ENCODE results near the gene LRRC4. TPM values are rescaled to one million over a fixed set of nuclear protein-coding genes. Genes with fewer than 3 reads are reported as not detected.
A peak's percentile ranks its signal among the peaks of the same experiment; 100 is the strongest.

The LRRC4 gene
- not detected for total RNA-seq
- polyA plus RNA-seq = under 1 TPM in 1 of 4 donors, not detected in 3; 0.06 TPM

GRCh38 chr7:128030654-128031611 lies at the start of gene LRRC4:
Gene LRRC4 (minus strand): TSS chr7:128031437. CDS start chr7:128030640, 797 bp downstream.
- peak in 2 of 3 donors; percentile 11 to 46 for DNase-seq
- Histone ChIP-seq H3K4me3 (ENCODE audit: low read depth, low read length) (no peak within 1 kb of the TSS), H3K9me3 (ENCODE audit: control insufficient read depth in 2 of 2, low read length in 2 of 2) (no peaks in the 10 kb centered on the region), H3K4me1 (ENCODE audit: control insufficient read depth, insufficient read depth, low read length, poor library complexity, severe bottlenecking) (peaks cover 14% of the 10 kb centered on the region), H3K27ac (ENCODE audit: insufficient read depth, low read length, poor library complexity, severe bottlenecking) (no peak within 1 kb of the TSS), H3K36me3 (ENCODE audit: control insufficient read depth, insufficient read depth, low read length) (peaks cover 9% of the 10 kb centered on the region), H3K27me3 (ENCODE audit: control insufficient read depth, insufficient read depth, low read length) (no peaks in the 10 kb centered on the region)
- peak within 1 kb of the TSS; percentile 87 to 93 (median 92) for H3K4me3 Mint-ChIP-seq
- H3K27ac Mint-ChIP-seq = peak within 1 kb of the TSS in 1 of 3 donors; percentile 48
- peaks cover 0 to 1% (median 0%) of the 10 kb centered on the region in 7 donors for H3K9me3 Mint-ChIP-seq
- peaks cover 18% of the 10 kb centered on the region for H3K27me3 Mint-ChIP-seq
- peaks cover 21% of the 10 kb centered on the region for H3K36me3 Mint-ChIP-seq
- peak in 1 of 2 donors; percentile 7 for ATAC-seq (ENCODE audit: low read depth in 2 of 2)
- H3K4me1 Mint-ChIP-seq = peaks cover 4 to 23% (median 6%) of the 10 kb centered on the region in 4 donors

DNA sequence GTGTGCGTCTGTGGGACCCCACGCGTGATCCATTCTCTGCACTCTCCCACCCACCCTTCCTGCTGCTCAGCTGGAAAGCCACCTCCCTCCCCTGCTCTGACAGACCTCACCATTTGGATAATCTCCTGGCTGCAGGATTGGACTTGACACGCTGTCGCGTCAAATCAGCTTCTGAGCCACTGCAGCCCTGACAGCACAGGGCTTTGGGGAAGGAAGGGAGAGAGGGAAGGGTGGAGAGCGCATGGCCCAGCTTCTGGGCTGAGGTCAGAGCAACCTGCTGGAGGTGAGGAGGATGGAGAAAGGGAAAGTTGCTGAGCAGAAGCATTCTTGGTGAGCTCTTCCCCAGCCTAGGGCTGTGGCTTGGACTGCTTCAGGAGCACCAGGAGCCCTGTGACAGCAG lies 48.9 kb upstream of the LRRC4 start:
- peak overlapping the region in 1 of 3 donors; percentile 47 for H3K27ac Mint-ChIP-seq
- Histone ChIP-seq H3K9me3 (ENCODE audit: control insufficient read depth in 2 of 2, low read length in 2 of 2) (no peaks in the 10 kb centered on the region), H3K27me3 (ENCODE audit: control insufficient read depth, insufficient read depth, low read length) (no peaks in the 10 kb centered on the region), H3K36me3 (ENCODE audit: control insufficient read depth, insufficient read depth, low read length) (peaks cover 44% of the 10 kb centered on the region), H3K27ac (ENCODE audit: insufficient read depth, low read length, poor library complexity, severe bottlenecking) (no peak overlapping the region), H3K4me3 (ENCODE audit: low read depth, low read length) (no peak overlapping the region), H3K4me1 (ENCODE audit: control insufficient read depth, insufficient read depth, low read length, poor library complexity, severe bottlenecking) (no peaks in the 10 kb centered on the region)
- no peak for ATAC-seq (ENCODE audit: low read depth in 2 of 2)
- H3K9me3 Mint-ChIP-seq = no peaks in the 10 kb centered on the region
- no peak for DNase-seq
- H3K4me1 Mint-ChIP-seq = no peaks in the 10 kb centered on the region
- H3K36me3 Mint-ChIP-seq = no peaks in the 10 kb centered on the region
- H3K4me3 Mint-ChIP-seq = no peak overlapping the region
- no peaks in the 10 kb centered on the region for H3K27me3 Mint-ChIP-seq

DNA sequence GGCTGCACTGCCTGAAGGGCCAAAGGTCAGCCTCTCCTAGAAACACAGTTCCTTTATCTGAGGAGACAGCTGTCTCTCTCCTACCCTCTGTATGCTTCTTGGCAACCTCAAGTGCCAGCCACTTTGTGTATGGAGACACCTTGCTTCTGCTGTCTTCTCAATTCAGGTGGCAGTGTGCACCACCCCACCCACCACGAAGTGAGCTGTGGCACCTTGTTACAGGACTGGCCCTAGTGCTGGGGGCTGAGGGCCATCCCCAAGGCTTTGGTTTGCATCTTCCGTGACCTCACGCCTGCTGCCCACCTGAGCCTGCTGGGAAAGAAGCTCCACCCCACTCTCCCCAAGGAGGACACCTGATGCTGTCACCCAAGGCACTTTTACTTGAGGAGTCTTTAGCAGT lies 47.1 kb upstream of the LRRC4 start:
- H3K36me3 ChIP-seq (ENCODE audit: control insufficient read depth, insufficient read depth, low read length) = peaks cover 35% of the 10 kb centered on the region
- Mint-ChIP-seq H3K9me3 (no peaks in the 10 kb centered on the region), H3K36me3 (peaks cover 9% of the 10 kb centered on the region)

DNA sequence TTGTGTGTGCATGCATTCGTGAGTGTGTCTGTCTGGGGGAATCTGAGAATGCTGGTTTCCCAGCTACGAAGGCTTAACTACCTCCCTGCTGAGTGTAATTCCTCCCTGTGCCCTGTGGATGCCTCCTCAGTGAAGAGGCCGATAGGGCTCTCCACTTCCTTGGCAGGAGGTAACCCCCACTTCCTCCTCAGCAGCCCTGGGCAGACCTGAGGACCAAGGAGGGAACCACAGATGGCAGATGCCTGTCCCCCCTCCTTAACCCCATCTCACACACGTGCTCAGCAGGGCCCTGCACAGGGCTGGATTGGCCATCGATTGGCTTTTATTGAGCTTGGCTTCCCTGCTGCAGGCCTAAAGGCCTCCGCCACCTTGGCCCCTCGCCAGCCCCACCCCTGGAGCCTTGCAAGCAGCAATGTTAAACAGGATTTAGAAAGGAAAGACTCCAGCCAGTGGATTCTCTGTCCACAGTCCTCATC lies 45.6 kb upstream of the LRRC4 start:
- ATAC-seq (ENCODE audit: low read depth in 2 of 2) = no peak
- no peaks in the 10 kb centered on the region for H3K4me1 ChIP-seq (ENCODE audit: control insufficient read depth, insufficient read depth, low read length, poor library complexity, severe bottlenecking)
- H3K4me3 ChIP-seq (ENCODE audit: low read depth, low read length) = no peak overlapping the region
- no peaks in the 10 kb centered on the region for H3K27me3 Mint-ChIP-seq
- H3K4me3 Mint-ChIP-seq = no peak overlapping the region
- no peaks in the 10 kb centered on the region for H3K9me3 ChIP-seq (ENCODE audit: control insufficient read depth in 2 of 2, low read length in 2 of 2)
- no peaks in the 10 kb centered on the region for H3K9me3 Mint-ChIP-seq
- H3K36me3 Mint-ChIP-seq = peaks cover 9% of the 10 kb centered on the region
- H3K27ac Mint-ChIP-seq = peak overlapping the region in 1 of 3 donors; percentile 69
- H3K4me1 Mint-ChIP-seq = peaks cover 0 to 2% (median 0%) of the 10 kb centered on the region in 4 donors
- no peak for DNase-seq
- H3K27ac ChIP-seq (ENCODE audit: insufficient read depth, low read length, poor library complexity, severe bottlenecking) = no peak overlapping the region
- H3K27me3 ChIP-seq (ENCODE audit: control insufficient read depth, insufficient read depth, low read length) = no peaks in the 10 kb centered on the region
- H3K36me3 ChIP-seq (ENCODE audit: control insufficient read depth, insufficient read depth, low read length) = peaks cover 23% of the 10 kb centered on the region

More for the DNA sequence above, 47.1 kb upstream of the LRRC4 start:
- no peak for ATAC-seq (ENCODE audit: low read depth in 2 of 2)
- H3K27me3 Mint-ChIP-seq = no peaks in the 10 kb centered on the region
- no peak overlapping the region for H3K4me3 Mint-ChIP-seq
- Histone ChIP-seq H3K4me3 (ENCODE audit: low read depth, low read length) (no peak overlapping the region), H3K27ac (ENCODE audit: insufficient read depth, low read length, poor library complexity, severe bottlenecking) (no peak overlapping the region), H3K9me3 (ENCODE audit: control insufficient read depth in 2 of 2, low read length in 2 of 2) (no peaks in the 10 kb centered on the region), H3K4me1 (ENCODE audit: control insufficient read depth, insufficient read depth, low read length, poor library complexity, severe bottlenecking) (no peaks in the 10 kb centered on the region), H3K27me3 (ENCODE audit: control insufficient read depth, insufficient read depth, low read length) (no peaks in the 10 kb centered on the region)
- DNase-seq = no peak
- H3K4me1 Mint-ChIP-seq = no peaks in the 10 kb centered on the region
- no peak overlapping the region for H3K27ac Mint-ChIP-seq

DNA sequence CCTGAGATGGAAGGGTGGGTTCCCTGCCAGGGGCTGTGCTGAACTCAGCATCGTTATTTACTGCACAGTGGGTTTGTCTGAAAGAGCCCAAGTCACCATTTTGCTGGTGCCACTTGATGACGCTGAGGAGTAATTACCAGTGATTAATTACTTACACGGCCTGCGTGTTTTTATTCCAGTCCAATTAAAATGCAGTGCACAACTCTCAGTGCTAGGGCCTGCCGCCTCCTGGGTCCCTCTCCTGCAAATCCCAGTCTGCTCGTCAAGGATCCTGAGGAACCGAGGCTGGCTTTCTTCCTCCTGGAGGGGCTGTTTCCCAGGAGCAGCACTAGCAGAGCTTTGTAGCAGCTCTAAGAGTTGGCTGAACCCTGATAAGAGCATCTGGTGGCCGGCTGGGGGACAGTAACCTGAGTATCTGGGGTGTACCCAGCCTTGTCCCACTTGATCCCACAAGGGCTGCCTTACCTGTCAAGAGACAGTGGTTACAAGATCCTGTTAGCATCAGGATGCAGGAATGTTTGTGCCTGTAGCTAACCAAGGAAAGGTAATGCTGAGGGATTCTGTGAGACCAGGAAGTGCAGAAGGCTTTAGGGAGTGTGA lies 45.1 kb upstream of the LRRC4 start:
- DNase-seq (no peak), ATAC-seq (ENCODE audit: low read depth in 2 of 2) (no peak)
- Histone ChIP-seq H3K27me3 (ENCODE audit: control insufficient read depth, insufficient read depth, low read length) (no peaks in the 10 kb centered on the region), H3K4me3 (ENCODE audit: low read depth, low read length) (no peak overlapping the region), H3K36me3 (ENCODE audit: control insufficient read depth, insufficient read depth, low read length) (peaks cover 18% of the 10 kb centered on the region), H3K4me1 (ENCODE audit: control insufficient read depth, insufficient read depth, low read length, poor library complexity, severe bottlenecking) (no peaks in the 10 kb centered on the region), H3K27ac (ENCODE audit: insufficient read depth, low read length, poor library complexity, severe bottlenecking) (no peak overlapping the region), H3K9me3 (ENCODE audit: control insufficient read depth in 2 of 2, low read length in 2 of 2) (no peaks in the 10 kb centered on the region)
- Mint-ChIP-seq H3K27ac (peak overlapping the region in 1 of 3 donors; percentile 69), H3K9me3 (no peaks in the 10 kb centered on the region), H3K27me3 (no peaks in the 10 kb centered on the region), H3K36me3 (peaks cover 12% of the 10 kb centered on the region), H3K4me1 (peaks cover 0 to 6% (median 2%) of the 10 kb centered on the region in 4 donors), H3K4me3 (no peak overlapping the region)

DNA sequence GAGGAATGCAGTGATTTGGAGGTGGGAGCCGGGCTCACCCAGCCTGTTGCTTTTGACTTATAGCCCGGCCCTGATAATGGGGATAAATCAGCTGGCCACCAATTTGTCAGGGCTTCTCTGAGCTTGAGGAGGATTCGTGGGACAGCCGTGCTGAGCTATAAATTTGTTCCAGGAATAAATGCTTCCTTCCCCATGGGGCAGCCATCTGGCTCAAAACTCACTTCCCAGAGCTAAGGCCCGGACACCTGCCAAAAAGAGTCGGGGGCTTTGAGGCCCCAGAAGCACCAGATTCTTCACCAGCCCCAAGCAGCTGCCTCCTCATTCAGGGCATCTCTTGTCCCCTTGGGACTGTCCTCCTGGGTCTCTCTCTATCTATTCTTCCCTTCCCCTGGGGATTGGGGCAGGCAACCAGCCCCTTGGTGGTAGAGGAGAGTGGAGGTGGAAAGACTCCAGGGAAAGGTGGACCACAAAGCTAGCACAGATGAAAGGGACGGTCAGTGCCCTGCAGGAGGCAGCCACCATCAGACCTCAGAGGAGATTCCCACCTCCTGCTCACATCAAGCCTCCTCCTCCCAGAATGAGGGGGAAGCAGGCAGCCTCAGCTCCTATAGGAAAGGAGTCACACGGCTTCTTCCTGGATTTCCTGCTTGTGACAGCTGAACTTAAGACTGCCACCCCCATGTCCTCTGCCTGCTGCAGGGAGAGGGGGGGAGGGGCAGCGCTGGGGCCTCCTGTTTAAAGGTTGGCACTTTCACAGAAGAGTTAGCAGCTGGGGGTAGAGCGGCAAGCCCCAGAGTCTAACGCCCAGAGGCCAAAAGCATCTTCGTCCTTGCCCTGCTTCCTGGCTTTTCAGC lies 44.2 kb upstream of the LRRC4 start:
- Histone ChIP-seq H3K4me1 (ENCODE audit: control insufficient read depth, insufficient read depth, low read length, poor library complexity, severe bottlenecking) (no peaks in the 10 kb centered on the region), H3K27me3 (ENCODE audit: control insufficient read depth, insufficient read depth, low read length) (no peaks in the 10 kb centered on the region), H3K36me3 (ENCODE audit: control insufficient read depth, insufficient read depth, low read length) (peaks cover 16% of the 10 kb centered on the region), H3K4me3 (ENCODE audit: low read depth, low read length) (no peak overlapping the region), H3K9me3 (ENCODE audit: control insufficient read depth in 2 of 2, low read length in 2 of 2) (no peaks in the 10 kb centered on the region), H3K27ac (ENCODE audit: insufficient read depth, low read length, poor library complexity, severe bottlenecking) (no peak overlapping the region)
- no peak for ATAC-seq (ENCODE audit: low read depth in 2 of 2)
- no peak overlapping the region for H3K27ac Mint-ChIP-seq
- peaks cover 17% of the 10 kb centered on the region for H3K36me3 Mint-ChIP-seq
- H3K4me3 Mint-ChIP-seq = no peak overlapping the region
- DNase-seq = no peak
- H3K4me1 Mint-ChIP-seq = peaks cover 0 to 10% (median 4%) of the 10 kb centered on the region in 4 donors
- no peaks in the 10 kb centered on the region for H3K27me3 Mint-ChIP-seq
- H3K9me3 Mint-ChIP-seq = no peaks in the 10 kb centered on the region

- H3K4me3 Mint-ChIP-seq = no peak overlapping the region
- no peaks in the 10 kb centered on the region for H3K4me1 ChIP-seq (ENCODE audit: control insufficient read depth, insufficient read depth, low read length, poor library complexity, severe bottlenecking)
- H3K36me3 ChIP-seq (ENCODE audit: control insufficient read depth, insufficient read depth, low read length) = peaks cover 16% of the 10 kb centered on the region
- H3K9me3 ChIP-seq (ENCODE audit: control insufficient read depth in 2 of 2, low read length in 2 of 2) = no peaks in the 10 kb centered on the region
- H3K4me3 ChIP-seq (ENCODE audit: low read depth, low read length) = no peak overlapping the region
- ATAC-seq (ENCODE audit: low read depth in 2 of 2) (no peak), DNase-seq (no peak)
- H3K27ac Mint-ChIP-seq = no peak overlapping the region
- no peaks in the 10 kb centered on the region for H3K27me3 Mint-ChIP-seq
- H3K9me3 Mint-ChIP-seq = no peaks in the 10 kb centered on the region
- peaks cover 17% of the 10 kb centered on the region for H3K36me3 Mint-ChIP-seq
- no peak overlapping the region for H3K27ac ChIP-seq (ENCODE audit: insufficient read depth, low read length, poor library complexity, severe bottlenecking)
- H3K27me3 ChIP-seq (ENCODE audit: control insufficient read depth, insufficient read depth, low read length) = no peaks in the 10 kb centered on the region
- H3K4me1 Mint-ChIP-seq = peaks cover 0 to 10% (median 4%) of the 10 kb centered on the region in 4 donors
Measured at GRCh38 chr7:128074736-128075135, 43.5 kb upstream of the LRRC4 start.
